ENCODE data around the gene GPX4.

GPX4 gene

DNA sequence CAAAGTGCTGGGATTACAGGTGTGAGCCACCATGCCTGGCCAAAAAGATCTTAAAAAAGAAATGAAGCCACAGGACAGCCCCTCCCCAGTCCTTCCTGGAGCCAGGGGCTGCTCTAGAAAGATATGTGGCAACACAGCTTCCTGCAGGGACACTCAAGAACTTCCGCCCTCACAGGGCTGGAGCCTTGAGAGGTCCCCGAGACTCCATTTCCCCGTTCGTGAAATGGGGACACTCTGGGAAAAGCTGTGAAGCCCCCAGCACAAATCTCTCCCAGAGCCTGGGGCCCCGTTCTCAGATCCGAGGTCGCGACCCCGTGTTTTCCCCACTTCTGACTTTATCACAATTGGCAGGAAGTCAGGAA, 2.5 kb upstream of the GPX4 start:
- no peak for TF ChIP-seq Cebpa-rat (IDR thresholded peaks at IDR 0.05)
- peak overlapping the region; percentile 73 for H3K9ac ChIP-seq
- no peaks in the 10 kb centered on the region for H3K9me3 ChIP-seq
- H3K4me1 ChIP-seq = peaks cover 74% of the 10 kb centered on the region
- H3K27me3 ChIP-seq = no peaks in the 10 kb centered on the region
- peak overlapping the region; percentile 90 for H3K27ac ChIP-seq
- H4K20me1 ChIP-seq = peaks cover 20% of the 10 kb centered on the region
- H3K4me3 ChIP-seq = peak overlapping the region; percentile 49
- H3K4me2 ChIP-seq = peak overlapping the region; percentile 84
- H3K36me3 ChIP-seq = peaks cover 5% of the 10 kb centered on the region

DNA sequence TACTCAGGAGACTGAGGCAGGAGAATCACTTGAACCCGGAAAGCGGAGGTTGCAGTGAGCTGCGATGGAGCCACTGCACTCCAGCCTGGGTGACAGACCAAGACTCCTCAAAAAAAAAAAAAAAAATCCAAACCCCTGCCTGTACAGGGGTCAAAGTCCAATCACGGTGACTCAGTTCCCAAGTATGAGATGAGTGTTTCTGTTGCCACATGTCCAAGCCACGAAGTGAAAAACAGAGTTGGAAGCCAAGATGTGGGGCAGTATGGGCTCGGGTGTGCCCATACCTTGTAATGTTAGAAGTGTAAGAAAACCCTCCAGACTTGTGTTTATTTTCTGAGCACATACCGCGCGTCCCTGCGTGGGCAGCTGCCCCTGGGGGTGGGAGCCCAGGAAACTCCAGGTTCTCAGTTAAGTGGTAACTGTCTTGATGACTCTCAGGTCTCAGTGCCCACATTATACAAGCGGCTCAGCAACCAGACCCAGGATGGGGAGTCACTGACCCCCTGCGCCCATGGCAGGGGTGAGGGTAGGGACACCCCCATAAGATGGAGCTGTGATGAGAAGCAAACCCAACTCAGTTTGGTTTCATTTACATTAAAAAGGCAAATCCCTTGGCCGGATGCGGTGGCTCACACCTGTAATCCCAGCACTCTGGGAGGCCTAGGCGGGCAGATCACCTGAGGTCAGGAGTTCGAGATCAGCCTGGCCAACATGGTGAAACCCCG, 1.2 kb upstream of the GPX4 start:
- Histone ChIP-seq H3K4me3 (no peak overlapping the region), H3K9ac (peak overlapping the region; percentile 73; the same call in 1 of the 2 replicates), H3K9me3 (no peaks in the 10 kb centered on the region), H3K27me3 (no peaks in the 10 kb centered on the region), H4K20me1 (peaks cover 32% of the 10 kb centered on the region), H3K4me1 (peaks cover 82% of the 10 kb centered on the region), H3K36me3 (peaks cover 18% of the 10 kb centered on the region), H3K4me2 (peak overlapping the region; percentile 84), H3K27ac (peak overlapping the region; percentile 90)
- no peak for TF ChIP-seq Cebpa-rat (IDR thresholded peaks at IDR 0.05)

GRCh38 chr19:1103132-1103707, 574 bp upstream of the GPX4 start:
- Histone ChIP-seq H3K9ac (no peak overlapping the region), H3K4me2 (peak overlapping the region; percentile 84), H3K36me3 (peaks cover 22% of the 10 kb centered on the region), H3K4me1 (peaks cover 80% of the 10 kb centered on the region), H3K27ac (peak overlapping the region; percentile 90), H3K27me3 (no peaks in the 10 kb centered on the region), H3K9me3 (no peaks in the 10 kb centered on the region), H3K4me3 (no peak overlapping the region), H4K20me1 (peaks cover 37% of the 10 kb centered on the region)
- no peak for TF ChIP-seq Cebpa-rat (IDR thresholded peaks at IDR 0.05)

DNA sequence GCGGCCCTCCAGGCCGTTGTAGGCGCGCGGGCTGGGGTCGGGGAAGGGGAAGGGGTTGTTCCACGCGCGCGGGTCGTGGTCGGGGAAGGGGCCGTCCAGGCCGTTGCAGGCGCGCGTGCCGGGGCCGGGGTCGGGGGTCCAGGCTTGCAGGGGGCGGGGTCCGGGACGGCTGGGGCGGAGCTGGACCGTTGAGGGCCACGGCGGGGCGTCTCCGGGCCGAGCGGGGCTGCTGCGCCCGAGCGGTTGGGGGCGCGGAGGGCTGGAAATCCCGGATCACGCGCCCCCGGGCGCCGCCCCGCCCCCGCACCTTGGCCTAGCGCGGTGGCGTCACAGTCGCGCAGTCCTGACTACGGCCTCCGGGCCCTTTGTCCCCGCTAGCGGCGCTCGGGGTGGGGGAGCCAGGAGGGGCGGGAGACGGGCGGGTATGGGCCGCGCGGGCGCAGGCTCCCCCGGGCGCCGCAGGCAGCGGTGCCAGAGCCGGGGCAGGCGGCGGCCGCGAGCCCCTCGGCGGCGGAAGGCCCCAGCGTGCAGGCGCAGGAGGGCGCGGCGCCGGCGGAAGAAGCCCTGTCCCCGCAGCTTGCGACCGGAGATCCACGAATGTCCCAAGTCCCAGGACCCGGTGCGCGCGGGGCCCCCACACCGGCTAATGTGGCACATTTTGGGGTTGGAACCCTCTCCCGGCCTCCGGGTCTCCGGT, 665 bp downstream of the GPX4 start:
- H4K20me1 ChIP-seq = peaks cover 46% of the 10 kb centered on the region
- no peaks in the 10 kb centered on the region for H3K27me3 ChIP-seq
- H3K9me3 ChIP-seq = no peaks in the 10 kb centered on the region
- H3K9ac ChIP-seq = peak overlapping the region; percentile 83
- peak overlapping the region; percentile 92 for H3K27ac ChIP-seq
- peak overlapping the region; percentile 77 for H3K4me3 ChIP-seq
- peaks cover 75% of the 10 kb centered on the region for H3K4me1 ChIP-seq
- no peak for TF ChIP-seq Cebpa-rat (IDR thresholded peaks at IDR 0.05)
- H3K4me2 ChIP-seq = peak overlapping the region; percentile 90
- H3K36me3 ChIP-seq = peaks cover 31% of the 10 kb centered on the region

GRCh38 chr19:1105008-1105872, 1.4 kb downstream of the GPX4 start:
- peak overlapping the region; percentile 92 for H3K27ac ChIP-seq

DNA sequence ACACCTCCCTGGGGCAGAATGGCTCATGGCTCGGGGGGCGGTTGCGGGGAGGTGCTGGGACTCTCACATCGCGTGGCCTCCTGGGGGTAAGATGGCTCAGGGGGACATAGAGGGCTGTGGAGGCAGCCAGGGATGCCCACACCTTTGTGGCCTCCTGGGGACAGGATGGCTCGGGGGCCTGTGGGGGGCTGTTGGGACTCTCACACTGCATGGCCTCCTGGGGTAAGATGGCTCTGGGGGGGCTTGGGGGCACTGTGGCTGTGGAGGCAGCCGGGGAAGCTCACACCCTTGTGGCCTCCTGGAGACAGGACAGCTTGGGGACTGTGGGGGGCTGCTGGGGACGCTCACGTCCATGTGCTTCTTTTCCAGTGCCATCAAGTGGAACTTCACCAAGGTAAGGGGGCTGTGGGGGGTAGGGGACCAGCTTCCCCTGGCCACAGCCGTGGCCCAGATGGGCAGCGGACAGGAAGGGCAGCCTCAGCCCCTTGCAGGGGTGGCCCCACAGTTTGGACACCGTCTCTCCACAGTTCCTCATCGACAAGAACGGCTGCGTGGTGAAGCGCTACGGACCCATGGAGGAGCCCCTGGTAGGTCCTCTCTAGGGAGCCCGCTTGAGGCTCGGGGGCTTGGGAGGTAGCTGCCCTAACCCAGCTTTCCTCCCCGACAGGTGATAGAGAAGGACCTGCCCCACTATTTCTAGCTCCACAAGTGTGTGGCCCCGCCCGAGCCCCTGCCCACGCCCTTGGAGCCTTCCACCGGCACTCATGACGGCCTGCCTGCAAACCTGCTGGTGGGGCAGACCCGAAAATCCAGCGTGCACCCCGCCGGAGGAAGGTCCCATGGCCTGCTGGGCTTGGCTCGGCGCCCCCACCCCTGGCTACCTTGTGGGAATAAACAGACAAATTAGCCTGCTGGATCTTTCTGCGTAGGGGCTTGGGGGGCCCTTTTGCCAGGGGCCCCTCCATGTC, 2.4 kb downstream of the GPX4 start:
- Histone ChIP-seq H3K27me3 (no peaks in the 10 kb centered on the region), H3K4me2 (peak overlapping the region; percentile 90), H3K36me3 (peaks cover 48% of the 10 kb centered on the region), H3K4me1 (peaks cover 58% of the 10 kb centered on the region), H3K9ac (peak overlapping the region; percentile 6), H3K4me3 (no peak overlapping the region), H3K27ac (peak overlapping the region; percentile 68; the same call in 1 of the 2 replicates), H3K9me3 (no peaks in the 10 kb centered on the region), H4K20me1 (peaks cover 59% of the 10 kb centered on the region)
- no peak for TF ChIP-seq Cebpa-rat (IDR thresholded peaks at IDR 0.05)

More at GRCh38 chr19:1105008-1105872, 1.4 kb downstream of the GPX4 start:
- H3K27me3 ChIP-seq = no peaks in the 10 kb centered on the region
- H4K20me1 ChIP-seq = peaks cover 51% of the 10 kb centered on the region
- H3K9me3 ChIP-seq = no peaks in the 10 kb centered on the region
- no peak for TF ChIP-seq Cebpa-rat (IDR thresholded peaks at IDR 0.05)
- peak overlapping the region; percentile 77 for H3K4me3 ChIP-seq
- peaks cover 39% of the 10 kb centered on the region for H3K36me3 ChIP-seq
- peaks cover 67% of the 10 kb centered on the region for H3K4me1 ChIP-seq
- peak overlapping the region; percentile 83 for H3K9ac ChIP-seq
- H3K4me2 ChIP-seq = peak overlapping the region; percentile 90

GRCh38 chr19:1106841-1107660, 3.3 kb downstream of the GPX4 start:
- Histone ChIP-seq H3K9ac (peak overlapping the region; percentile 67), H3K36me3 (peaks cover 53% of the 10 kb centered on the region), H3K4me1 (peaks cover 49% of the 10 kb centered on the region), H4K20me1 (peaks cover 61% of the 10 kb centered on the region), H3K9me3 (no peaks in the 10 kb centered on the region), H3K27me3 (no peaks in the 10 kb centered on the region), H3K4me3 (peak overlapping the region; percentile 6; the same call in 1 of the 2 replicates), H3K4me2 (peak overlapping the region; percentile 90), H3K27ac (peak overlapping the region; percentile 68)
- no peak for TF ChIP-seq Cebpa-rat (IDR thresholded peaks at IDR 0.05)
